GM19395 (cell line): ENCODE data around the gene TXNDC2.

Source experiments
- ATAC-seq: cut with Tn5 transposase; IDR thresholded peaks from one replicate; pipeline ENCODE4 v1.9.1; 2021; ENCODE audit warnings: mild to moderate bottlenecking, moderate library complexity; ENCODE audit not compliant: unreplicated experiment

TXNDC2 gene

DNA sequence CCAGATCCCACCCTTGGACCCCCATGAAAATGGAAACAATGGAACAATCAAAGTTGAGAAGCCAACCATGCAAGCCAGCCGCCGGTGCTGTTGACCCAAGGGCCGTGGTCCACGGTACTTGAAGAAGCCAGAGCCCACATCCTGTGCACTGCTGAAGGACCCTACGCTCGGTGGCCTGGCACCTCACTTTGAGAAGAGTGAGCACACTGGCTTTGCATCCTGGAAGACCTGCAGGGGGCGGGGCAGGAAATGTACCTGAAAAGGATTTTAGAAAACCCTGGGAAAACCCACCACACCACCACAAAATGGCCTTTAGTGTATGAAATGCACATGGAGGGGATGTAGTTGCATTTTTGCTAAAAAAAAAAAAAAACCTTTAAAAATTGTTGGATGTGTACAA, 26.5 kb upstream of the TXNDC2 start:
- no peak for ATAC-seq

DNA sequence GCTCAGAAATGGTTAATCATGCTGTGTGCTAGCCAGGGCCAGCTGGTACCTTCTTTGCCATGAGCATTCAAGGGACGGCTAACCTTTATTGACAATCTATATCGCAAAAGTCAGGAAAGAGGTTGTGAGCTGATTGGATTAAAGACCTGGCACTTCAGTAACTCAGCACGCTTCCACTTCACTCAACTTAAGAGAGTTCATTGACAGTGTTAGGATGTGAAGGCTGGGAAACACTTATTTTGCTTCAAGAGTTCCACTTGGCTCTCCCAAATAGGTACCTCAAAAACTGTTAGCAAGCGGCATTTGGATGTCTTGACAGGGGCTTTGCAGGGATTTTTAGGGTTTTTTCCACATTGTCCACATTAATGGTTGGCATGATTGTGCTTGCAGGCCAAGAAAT, 25.1 kb upstream of the TXNDC2 start:
- no peak for ATAC-seq

DNA sequence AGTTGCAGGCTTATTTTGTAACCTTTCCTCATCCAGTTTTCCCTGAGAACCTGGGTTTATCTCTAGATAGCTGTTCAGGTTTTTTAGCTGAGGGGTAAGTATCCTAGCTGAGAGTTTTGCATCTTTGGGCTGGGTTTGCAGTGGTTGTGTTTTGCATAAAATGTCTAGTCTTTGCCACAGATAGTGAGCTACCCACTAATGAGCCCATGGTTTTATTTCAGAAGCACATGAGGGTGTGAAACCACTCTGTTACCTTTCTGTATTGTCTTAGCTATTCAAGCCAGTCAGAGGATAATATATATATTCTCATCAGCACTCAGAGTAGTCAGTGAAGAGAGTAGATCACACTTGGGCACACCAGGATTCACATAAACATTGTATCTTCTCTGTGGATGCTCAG, 24.6 kb upstream of the TXNDC2 start:
- ATAC-seq, result peak; percentile 89

DNA sequence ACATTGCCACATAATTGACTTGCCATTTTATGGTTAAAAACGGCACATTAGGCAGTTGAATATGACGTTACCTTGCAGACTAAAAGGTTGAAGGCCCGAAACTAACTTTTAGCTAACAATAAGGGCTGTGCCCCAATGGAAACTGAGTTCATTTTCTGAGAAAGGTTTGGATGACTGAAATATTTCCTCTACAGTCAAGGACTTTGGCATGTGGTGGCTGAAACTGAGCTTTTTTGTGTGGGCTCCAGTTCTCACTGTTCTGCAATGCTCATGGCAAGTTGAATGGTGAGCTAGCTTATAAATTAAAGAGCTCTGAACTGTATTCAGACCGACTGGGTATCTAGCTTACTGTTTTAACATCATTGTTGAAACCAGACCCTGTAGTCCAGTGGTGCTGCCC, 23.8 kb upstream of the TXNDC2 start:
- ATAC-seq, result no peak

DNA sequence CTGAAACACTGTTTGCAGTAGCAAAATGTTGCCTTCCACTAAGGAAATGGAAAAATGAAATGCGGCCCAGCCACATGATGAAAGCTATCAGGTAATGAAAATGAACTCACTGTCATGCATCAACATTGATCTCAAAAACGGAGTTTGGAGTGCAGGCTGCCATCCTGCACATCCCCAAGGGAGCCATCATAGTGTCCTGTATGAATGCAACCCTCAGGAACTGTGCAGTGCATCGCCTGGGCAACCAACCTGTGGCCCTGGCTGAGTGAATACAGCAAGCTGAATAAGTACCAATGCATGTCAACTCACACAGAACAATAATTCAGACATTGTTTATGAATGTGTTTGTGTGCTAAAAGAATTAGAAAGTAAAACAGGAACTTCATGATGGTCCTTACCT, 23.1 kb upstream of the TXNDC2 start:
- ATAC-seq, result no peak

DNA sequence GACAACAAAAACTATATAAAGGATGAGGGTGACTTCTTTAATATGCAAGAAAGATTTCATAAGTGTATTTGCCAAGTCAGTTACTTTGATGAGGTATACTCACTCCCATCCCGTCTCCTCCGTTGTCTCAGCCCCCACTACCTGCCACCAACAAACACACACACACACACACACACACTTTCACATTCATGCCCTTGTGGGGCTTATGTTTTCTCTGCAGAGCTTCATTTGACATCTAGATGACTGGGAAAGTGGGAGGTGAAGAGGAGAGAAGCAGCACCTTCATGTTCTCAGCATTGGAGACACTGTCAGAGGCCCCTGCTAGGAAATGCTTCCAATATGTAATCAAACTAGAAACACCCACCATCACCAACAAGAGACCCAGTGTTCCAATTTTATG, 22.5 kb upstream of the TXNDC2 start:
- ATAC-seq, result no peak

DNA sequence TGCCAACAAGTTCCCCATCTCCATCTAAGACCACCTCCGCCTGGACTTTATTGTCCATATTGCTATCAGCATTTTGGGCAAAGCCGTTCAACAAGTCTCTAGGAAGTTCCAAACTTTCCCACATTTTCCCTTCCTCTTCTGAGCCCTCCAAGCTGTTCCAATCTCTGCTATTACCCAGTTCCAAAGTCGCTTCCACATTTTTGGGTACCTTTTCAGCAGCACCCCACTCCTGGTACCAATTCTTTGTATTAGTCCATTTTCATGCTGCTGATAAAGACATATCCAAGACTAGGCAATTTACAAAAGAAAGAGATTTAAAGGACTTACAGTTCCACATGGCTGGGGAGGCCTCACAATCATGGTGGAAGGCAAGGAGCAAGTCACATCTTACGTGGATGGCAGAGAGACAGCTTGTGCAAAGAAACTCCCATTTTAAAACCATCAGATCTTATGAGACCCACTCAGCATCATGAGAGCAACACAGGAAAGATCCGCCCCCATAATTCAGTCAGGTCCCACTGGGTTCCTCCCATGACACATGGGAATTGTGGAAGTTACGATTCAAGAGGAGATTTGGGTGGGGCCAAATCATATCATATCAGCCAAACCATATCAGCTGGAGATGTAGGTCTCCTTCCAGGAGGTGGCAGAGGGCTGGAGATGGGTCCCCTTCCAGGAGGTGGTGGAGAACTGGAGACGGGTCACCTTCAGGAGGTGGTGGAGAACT, 19.8 kb upstream of the TXNDC2 start:
- no peak for ATAC-seq

DNA sequence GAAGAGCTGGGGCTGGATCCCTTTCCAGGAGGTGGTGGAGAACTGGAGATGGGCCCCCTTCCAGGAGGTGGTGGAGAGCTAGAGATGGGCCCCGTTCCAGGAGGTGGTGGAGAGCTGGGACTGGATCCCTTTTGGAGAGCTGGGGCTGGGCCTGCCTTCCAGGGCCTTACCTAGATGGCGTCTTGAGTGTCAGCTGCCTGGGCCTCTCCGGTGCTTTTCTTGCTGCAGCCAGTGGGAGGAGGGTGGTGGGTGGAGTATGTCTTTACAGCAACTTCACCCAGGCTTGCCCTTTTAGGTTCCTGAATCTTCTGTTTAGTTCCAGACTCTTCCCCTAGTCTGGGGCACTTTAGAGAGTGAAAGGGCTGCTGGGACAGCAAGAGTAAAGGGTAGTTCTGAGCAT, 19.1 kb upstream of the TXNDC2 start:
- no peak for ATAC-seq

DNA sequence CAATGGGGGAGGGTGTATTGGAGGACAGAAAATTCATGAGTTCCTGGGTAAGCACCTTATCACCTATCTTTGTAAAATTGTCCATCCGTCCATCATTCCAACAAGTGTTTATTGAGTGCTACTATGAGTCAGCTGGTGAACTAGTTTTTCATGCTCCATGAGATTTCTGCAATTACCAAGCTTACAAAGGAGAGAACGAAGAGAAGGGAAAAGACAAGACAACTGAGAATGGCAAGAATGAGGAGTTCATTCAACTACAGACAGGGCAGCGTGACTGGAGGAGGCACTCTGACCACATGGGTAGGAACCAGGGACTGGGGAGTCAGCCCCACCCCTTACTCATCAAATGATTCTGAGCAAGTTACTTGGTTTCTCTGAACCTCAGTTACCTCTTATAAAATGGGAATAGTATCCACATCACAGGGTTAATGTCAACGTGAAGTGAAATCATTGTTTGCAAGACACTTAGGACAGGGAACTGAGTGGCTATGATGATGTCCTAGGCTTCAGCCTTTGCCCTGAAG, 18.6 kb upstream of the TXNDC2 start:
- ATAC-seq, result no peak

DNA sequence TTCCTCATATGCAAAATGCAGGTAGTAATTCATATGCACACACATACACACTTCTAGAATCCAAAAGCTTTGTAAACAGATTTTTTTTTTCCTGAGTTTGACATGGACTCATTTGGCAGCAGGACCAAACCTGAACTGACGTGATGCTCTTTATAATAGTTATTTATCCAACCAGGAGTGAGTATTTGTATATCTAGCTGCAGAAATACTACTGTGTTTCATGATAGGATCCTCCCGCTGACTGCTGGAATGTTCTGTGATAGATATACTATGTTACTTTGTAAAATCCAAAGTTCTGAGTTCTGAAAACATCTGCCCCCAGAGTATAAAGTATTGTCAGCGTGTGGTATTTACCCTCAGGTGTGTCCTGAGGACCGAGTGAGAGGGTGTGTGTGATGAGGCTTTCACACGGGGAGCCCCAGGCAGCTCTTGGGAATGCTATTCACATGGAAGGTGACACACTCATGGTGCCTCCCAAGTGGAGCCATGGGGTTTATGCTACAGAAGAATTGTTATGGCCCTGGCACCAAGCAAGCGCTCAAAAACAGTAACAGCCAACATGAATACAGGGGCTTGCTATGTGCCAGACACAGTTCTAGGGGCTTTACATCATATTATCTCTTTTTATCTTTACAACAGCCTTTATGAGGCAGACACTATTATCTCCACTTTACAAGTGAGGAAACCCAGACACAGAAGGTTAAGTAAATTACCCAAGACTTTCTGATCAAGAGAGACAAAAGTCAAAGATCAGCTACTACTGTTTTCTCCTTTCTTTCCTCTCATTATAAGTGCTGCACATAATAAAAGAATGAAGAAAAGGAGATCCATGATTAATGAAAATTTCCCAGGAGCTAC, 16.7 kb upstream of the TXNDC2 start:
- ATAC-seq, result no peak

DNA sequence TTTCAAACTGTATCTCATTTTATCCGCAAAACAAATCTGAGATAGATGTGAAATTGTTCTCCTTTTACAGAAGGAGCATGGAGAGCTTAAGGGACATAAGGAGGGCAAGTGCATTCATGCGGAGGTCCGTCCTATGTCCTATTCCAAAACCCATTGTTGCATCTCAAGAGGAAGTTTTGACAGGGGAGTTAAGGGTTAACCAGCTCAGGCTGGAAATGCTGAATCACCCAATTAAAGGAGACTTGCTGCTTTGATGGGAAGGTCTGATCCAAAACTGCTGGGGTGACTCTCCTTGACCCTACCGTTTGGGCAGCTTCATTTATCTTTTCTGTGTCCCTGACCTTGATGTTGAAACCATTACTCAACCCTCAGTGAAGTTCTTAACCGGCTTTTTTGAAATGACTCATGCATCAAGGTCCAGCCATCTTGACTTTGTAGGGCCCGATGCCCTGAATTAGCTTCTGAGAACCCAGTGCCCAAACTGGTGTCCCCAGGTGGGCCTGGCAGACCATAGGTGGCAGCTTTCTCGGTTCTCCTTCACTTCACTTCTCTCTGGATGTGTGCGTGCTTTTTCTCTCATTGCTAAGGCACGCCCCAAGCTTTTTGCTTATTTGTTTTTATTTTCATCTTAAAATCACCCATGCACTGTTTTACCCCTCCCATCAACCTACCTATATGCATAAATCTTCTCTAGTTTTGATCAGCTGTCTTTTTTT, 15.9 kb upstream of the TXNDC2 start:
- ATAC-seq, result peak; percentile 65

DNA sequence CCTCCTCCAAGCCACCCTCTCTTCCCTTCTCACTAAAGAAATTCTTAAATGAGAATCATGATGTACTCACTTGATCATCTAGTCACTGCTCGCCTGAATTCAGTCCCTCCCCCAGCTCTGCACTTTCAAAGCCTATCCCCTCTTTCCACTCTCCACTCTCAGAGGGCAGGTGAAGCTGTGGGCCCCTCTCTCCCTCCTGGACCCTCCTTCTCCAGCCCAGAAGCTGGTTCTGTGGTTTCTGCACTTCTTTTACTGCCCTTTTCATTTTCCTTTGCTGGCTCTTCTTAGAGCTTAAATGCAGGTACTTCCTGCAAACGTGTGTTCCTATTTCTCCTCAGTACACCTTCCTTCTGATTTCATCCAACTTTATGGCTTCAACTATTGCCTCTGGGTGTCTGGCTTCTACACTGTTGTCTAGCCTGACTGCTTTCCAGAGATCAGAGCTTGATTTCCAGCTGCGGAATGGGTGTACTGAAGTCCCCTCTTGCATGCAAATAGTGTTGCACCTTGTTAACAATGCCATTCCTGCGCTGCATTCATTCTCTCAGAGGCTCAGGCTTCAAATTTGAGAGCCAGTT, 15.3 kb upstream of the TXNDC2 start:
- peak; percentile 25 for ATAC-seq

DNA sequence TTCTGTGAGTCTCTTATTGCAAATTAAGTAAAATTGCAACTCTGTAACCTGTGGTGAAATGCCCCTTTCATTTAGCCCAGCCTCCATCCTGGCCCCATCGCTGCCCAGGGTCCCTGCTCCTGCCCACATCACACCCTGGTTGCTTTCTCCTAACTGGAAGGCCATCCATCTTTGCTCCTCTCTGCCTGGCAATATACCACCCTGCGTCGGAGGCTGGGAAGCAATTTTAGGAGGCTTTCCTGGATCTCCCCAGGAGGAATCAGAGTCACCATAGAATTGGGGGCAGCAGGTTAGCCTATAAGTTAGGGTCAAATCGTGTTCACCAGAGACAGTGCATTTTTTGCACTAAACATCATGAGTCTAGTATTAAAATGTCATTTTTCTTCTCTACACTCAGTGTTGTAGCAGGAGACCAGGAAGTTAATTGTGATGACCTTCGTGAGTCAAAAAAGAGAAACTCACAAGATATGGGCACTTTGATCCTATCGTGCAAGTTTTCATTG, 14.5 kb upstream of the TXNDC2 start:
- no peak for ATAC-seq

DNA sequence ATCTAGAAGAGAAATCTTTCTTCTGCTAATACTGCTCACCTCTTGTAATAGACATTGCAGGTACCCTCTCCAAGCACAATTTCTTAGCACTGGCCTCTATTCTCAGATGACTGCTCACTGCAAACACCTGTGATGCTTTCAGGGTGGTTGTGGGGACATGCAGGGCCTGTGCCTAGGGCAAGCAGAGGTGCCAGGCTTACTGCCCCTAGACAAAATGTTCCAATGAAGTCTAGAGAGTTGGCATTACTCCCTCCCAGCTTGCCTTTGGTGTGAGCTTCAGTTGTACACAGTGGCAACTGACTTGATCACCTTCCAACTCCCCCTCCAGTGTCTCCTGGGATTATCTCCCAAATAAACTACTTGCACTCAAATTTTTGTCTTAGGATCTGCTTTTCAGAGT, 12.9 kb upstream of the TXNDC2 start:
- ATAC-seq, result no peak

DNA sequence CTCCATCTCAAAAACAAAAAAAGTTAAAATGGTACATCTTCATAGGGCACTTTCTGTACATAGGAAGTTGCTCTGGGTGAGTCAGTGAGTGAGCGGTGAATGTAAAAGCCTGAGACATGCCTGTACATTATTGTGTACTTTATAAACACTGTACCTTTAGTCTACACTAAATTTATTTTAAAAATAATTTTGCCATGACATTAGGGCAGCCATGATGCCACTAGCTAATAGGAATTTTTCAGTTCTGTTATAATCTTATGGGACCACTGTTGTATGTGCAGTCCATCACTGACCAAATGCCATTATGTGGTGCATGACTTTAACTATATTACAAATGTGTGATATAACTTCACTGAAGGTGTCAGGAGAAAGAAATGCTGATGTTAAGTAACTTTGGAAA, 11.0 kb upstream of the TXNDC2 start:
- ATAC-seq, result no peak

DNA sequence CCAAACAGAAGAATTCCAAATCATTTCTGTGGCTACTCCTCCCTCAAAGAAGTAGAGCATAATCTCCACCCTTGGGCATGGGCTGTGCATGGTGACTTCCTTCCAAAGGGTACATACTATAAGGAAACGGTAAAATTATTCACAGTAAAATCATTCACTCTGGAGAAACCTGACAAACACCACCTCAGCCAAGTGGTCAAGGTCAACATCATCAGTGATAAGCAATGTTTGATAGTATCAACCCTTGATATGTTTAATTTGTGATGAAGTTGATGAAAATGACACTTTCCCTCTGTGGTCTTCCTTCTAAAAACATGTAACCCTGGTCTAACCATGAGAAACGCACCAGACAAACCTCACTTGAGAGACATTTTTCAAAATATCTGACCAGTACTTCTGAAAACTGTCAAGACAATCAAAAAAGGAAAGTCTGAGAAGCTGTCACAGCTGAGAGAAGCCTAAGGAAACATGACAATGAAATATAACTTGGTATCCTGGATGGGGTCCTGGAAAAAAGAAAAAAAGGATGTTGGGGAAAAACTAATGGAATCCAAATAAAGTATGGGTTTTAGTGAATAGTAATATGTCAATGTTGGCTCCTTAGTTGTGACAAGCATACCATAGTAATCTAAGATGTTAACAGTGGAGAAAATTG, 9.4 kb upstream of the TXNDC2 start:
- no peak for ATAC-seq

DNA sequence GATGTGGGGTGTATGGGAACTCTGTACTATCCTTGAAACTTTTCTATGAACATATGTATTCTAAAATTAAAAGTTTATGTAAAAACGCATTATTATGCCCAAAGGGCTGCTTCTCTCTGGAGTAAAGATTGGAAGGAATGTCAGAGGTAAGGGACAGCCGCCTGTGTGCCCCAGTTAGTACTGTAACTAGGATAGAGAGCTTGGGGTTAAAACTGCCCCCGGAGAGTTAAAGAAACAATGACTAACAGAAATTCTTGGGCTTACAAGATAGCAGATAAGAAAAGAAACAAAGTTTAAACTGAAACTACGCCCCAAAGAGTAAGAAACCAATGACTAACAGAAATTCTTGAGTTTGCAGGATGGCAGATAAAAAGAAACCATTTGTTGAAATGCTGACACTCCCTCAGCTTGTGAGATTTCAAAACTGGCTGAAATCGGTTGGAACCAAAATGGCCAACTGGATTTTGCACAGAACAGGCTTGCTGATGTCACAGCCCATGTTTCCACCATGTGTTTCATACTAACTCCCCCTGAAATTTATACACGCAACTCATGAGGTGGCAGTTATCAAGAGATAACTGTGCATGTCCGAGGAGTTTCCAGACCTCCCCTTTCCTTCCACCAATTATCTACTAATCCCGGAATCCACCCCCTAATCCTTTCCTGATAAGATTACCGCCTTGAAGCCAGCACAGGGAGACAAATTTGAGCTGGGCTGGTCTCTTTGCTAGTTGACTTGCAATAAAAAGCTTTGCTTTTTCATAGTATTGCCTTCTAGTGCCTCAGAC, 8.7 kb upstream of the TXNDC2 start:
- ATAC-seq, result no peak

DNA sequence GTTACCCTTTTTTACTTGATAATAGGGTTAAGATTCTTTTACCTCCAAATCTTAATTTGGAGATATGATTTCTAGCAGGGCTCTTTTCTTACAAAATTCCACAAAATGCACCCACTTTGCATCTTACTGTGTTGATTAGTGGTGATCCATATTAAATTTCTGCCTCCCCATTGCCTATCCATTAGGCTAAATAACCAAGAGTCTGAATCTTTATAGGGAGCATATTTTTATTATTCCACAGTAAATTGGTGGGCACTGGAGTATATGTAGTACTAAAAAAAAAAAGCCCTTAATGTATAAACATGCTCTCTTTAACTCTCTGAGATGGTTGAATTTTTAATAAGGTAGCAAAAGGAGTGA, 8.1 kb upstream of the TXNDC2 start:
- ATAC-seq, result no peak

DNA sequence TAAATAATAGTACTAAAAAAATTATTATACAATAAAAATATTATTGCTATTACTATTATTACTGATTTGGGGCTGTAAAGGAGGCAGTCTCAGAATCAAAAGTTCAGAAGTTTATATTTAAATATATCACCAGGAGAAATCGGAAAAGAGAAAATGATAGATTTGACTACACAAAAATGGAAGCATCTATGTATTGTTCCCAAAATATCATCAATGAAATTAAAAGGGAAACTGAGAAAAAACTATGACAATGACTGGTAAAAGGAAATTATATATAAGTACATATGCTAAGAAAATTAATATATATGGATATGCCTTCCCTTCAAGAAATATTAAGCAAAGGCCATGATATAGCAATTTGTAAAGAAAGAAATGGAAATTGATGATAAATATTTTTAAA, 7.7 kb upstream of the TXNDC2 start:
- ATAC-seq, result no peak

DNA sequence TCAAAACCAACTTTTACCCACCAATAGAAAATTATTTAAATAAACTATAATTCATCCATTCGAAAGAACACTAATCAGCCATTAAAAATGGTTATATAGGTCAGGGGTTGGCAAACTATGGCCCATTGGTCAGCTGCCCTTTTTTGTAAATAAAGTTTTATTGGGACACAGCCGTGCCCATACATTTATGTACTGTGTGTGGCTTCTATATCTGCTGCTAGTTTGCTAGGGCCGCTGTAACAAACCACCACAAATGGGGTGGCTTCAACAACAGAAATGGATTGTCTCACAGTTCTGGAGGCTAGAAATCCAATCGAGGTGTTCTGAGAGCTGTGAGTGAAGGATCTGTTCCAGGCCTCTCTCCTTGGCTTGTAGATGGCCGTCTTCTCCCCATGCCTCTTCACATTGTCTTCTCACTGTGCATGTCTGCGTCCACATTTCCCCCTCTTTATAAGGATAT, 7.0 kb upstream of the TXNDC2 start:
- ATAC-seq, result no peak
